ENCODE measurements around the gene ANKRD55. TPM values are rescaled to one million over a fixed set of nuclear protein-coding genes. Genes with fewer than 3 reads are reported as not detected.
A peak's percentile ranks its signal among the peaks of the same experiment; 100 is the strongest.
"Not testable (repeated sequence)": the region's sequence is repeated elsewhere in the genome, so short reads cannot be mapped to it uniquely, and the experiment has no call there.

Gene ANKRD55
- total RNA-seq, 1 experiment from 2014 or later: not detected

GRCh38 chr5:56123531-56124243 is 109.4 kb downstream of the ANKRD55 start:
- BruUV-seq (replicated peaks): no TSS peak

GRCh38 chr5:56122360-56122985 is 110.7 kb downstream of the ANKRD55 start:
- H3F3A ChIP-seq (ENCODE audit: low read length, unreplicated experiment); H3K4me3 ChIP-seq (ENCODE audit: low read length); H3K79me2 ChIP-seq (ENCODE audit: low read length); BruUV-seq (replicated peaks); DNase-seq; H3K36me3 ChIP-seq (ENCODE audit: low read depth, low read length); ATAC-seq; H3K27me3 ChIP-seq (ENCODE audit: low read length); POLR2A ChIA-PET (ENCODE audit: unreplicated experiment); H3K9ac ChIP-seq (ENCODE audit: low read length); H2AFZ ChIP-seq (ENCODE audit: low read length); H3K9me3 ChIP-seq (ENCODE audit: low read length); CTCF ChIA-PET; H4K20me1 ChIP-seq (ENCODE audit: low read length); H3K9me2 ChIP-seq (replicated peaks; ENCODE audit: low read length): not testable (repeated sequence)
- intact Hi-C loops (cut with micrococcal nuclease): loop anchor here (10.0 kb wide), 1 partner anchor 128 kb away; the partner anchor contains the start of gene IL6ST
- Histone ChIP-seq H3K4me1 (ENCODE audit: insufficient read depth, low read length) (peaks cover 21% of the 10 kb centered on the region), H3K27ac (ENCODE audit: low read length) (peak overlapping the region; percentile 74), H3K4me2 (ENCODE audit: low read length) (peak overlapping the region; percentile 32; the same call in 1 of the 2 replicates)

More at GRCh38 chr5:56123531-56124243, 109.4 kb downstream of the ANKRD55 start:
- no peaks in the 10 kb centered on the region for H3K27me3 ChIP-seq (ENCODE audit: low read length)
- H3K9me3 ChIP-seq (ENCODE audit: low read length): no peaks in the 10 kb centered on the region
- H3K4me3 ChIP-seq (ENCODE audit: low read length): no peak overlapping the region
- peak overlapping the region; percentile 74 for H3K27ac ChIP-seq (ENCODE audit: low read length)
- no peaks in the 10 kb centered on the region for H3K36me3 ChIP-seq (ENCODE audit: low read depth, low read length)
- H2AFZ ChIP-seq (ENCODE audit: low read length): no peak overlapping the region
- H3K9ac ChIP-seq (ENCODE audit: low read length): peak overlapping the region; percentile 25; the same call in 1 of the 2 replicates
- ChIA-PET POLR2A (ENCODE audit: unreplicated experiment) (interaction anchor here (0.6 kb wide), 1 partner anchor 202 kb away, joined by 7 read pairs; no protein-coding TSS in a partner anchor), CTCF (no interaction called here)
- H3K9me2 ChIP-seq (replicated peaks; ENCODE audit: low read length): no peaks in the 10 kb centered on the region
- peak; percentile 87 for DNase-seq
- peak; percentile 93 for ATAC-seq
- H4K20me1 ChIP-seq (ENCODE audit: low read length): no peaks in the 10 kb centered on the region
- H3F3A ChIP-seq (ENCODE audit: low read length, unreplicated experiment): no peaks in the 10 kb centered on the region
- H3K4me1 ChIP-seq (ENCODE audit: insufficient read depth, low read length): peaks cover 21% of the 10 kb centered on the region
- TF ChIP-seq EZH2phosphoT487 (IDR thresholded peaks at IDR 0.05; ENCODE audit: borderline replicate concordance, low read length) (no peak), CTCF (conservative IDR thresholded peaks at IDR 0.05; ENCODE audit: low read depth, low read length) (no peak), EZH2 (IDR thresholded peaks at IDR 0.05; ENCODE audit: low read length, unreplicated experiment) (no peak)
- H3K4me2 ChIP-seq (ENCODE audit: low read length): peak overlapping the region; percentile 32
- intact Hi-C loops (cut with micrococcal nuclease): loop anchor here (10.0 kb wide), 1 partner anchor 129 kb away; the partner anchor contains the start of gene IL6ST
- H3K79me2 ChIP-seq (ENCODE audit: low read length): no peaks in the 10 kb centered on the region

- CTCF ChIA-PET: no interaction called here
- intact Hi-C loops (cut with micrococcal nuclease): no loop called here
- Histone ChIP-seq H3K9me3 (ENCODE audit: low read length) (no peaks in the 10 kb centered on the region), H3K4me3 (ENCODE audit: low read length) (no peak overlapping the region), H3K36me3 (ENCODE audit: low read depth, low read length) (no peaks in the 10 kb centered on the region), H3K9ac (ENCODE audit: low read length) (no peak overlapping the region), H2AFZ (ENCODE audit: low read length) (no peak overlapping the region), H4K20me1 (ENCODE audit: low read length) (no peaks in the 10 kb centered on the region), H3K4me2 (ENCODE audit: low read length) (no peak overlapping the region), H3K9me2 (replicated peaks; ENCODE audit: low read length) (no peaks in the 10 kb centered on the region), H3K79me2 (ENCODE audit: low read length) (no peaks in the 10 kb centered on the region), H3F3A (ENCODE audit: low read length, unreplicated experiment) (no peaks in the 10 kb centered on the region), H3K27me3 (ENCODE audit: low read length) (no peaks in the 10 kb centered on the region), H3K4me1 (ENCODE audit: insufficient read depth, low read length) (peaks cover 15% of the 10 kb centered on the region), H3K27ac (ENCODE audit: low read length) (no peak overlapping the region)
- ATAC-seq (no peak), DNase-seq (no peak)
- no TSS peak for BruUV-seq (replicated peaks)
- POLR2A ChIA-PET (ENCODE audit: unreplicated experiment): no interaction called here
- TF ChIP-seq EZH2phosphoT487 (IDR thresholded peaks at IDR 0.05; ENCODE audit: borderline replicate concordance, low read length): no peak
- TF ChIP-seq EZH2 (IDR thresholded peaks at IDR 0.05; ENCODE audit: low read length, unreplicated experiment): no peak
- TF ChIP-seq CTCF (conservative IDR thresholded peaks at IDR 0.05; ENCODE audit: low read depth, low read length): no peak
These were observed 114.1 kb downstream of the ANKRD55 start for GRCh38 chr5:56119050-56119449.
